KMS-11 (cell line): ENCODE results near the gene NLRC5.

Experiments used
- H2AFZ ChIP-seq: fragments of 200-600 bp; sonication (generic); 2 replicates; pipeline ENCODE4 v1.6.1; 2016; ENCODE audit warnings: antibody characterized with exemption, mixed run types, low read depth
- H3K27ac ChIP-seq: fragments of 200-600 bp; sonication (generic); 2 replicates; pipeline ENCODE4 v1.6.1; 2016; ENCODE audit warnings: mild to moderate bottlenecking, mixed run types
- H3K27me3 ChIP-seq: fragments of 200-600 bp; sonication (generic); 2 replicates; pipeline ENCODE4 v1.6.1; 2017; ENCODE audit warnings: mild to moderate bottlenecking, low read depth, mixed run types, moderate library complexity; ENCODE audit not compliant: insufficient read depth
- H3K36me3 ChIP-seq: fragments of 200-600 bp; sonication (generic); 2 replicates; pipeline ENCODE4 v1.6.1; 2017; ENCODE audit warnings: mild to moderate bottlenecking, mixed run types; ENCODE audit not compliant: insufficient read depth
- H3K4me1 ChIP-seq: fragments of 200-600 bp; sonication (generic); 2 replicates; pipeline ENCODE4 v1.6.1; 2016; ENCODE audit warnings: mild to moderate bottlenecking, low read depth, mixed run types; ENCODE audit not compliant: poor library complexity, severe bottlenecking
- H3K4me2 ChIP-seq: fragments of 200-600 bp; sonication (generic); 2 replicates; pipeline ENCODE4 v1.7.0; 2016; ENCODE audit warnings: mild to moderate bottlenecking, mixed run types
- H3K4me3 ChIP-seq: fragments of 200-600 bp; sonication (generic); IDR thresholded peaks from 2 replicates; pipeline ENCODE4 v1.6.1; 2017; ENCODE audit warnings: low read depth, low read length, mixed read lengths; ENCODE audit not compliant: insufficient read depth
- H3K79me2 ChIP-seq: fragments of 200-600 bp; sonication (generic); 2 replicates; pipeline ENCODE4 v1.6.1; 2016; ENCODE audit warnings: low read depth, mixed run types; ENCODE audit not compliant: insufficient read depth
- H3K9ac ChIP-seq: fragments of 200-600 bp; sonication (generic); 2 replicates; pipeline ENCODE4 v1.6.1; 2016; ENCODE audit warnings: mild to moderate bottlenecking, mixed run types
- H4K20me1 ChIP-seq: fragments of 200-600 bp; sonication (generic); 2 replicates; pipeline ENCODE4 v1.6.1; 2016; ENCODE audit warnings: mild to moderate bottlenecking, mixed run types; ENCODE audit not compliant: insufficient read depth
- TF ChIP-seq, protein P1 (sequence below): fragments of 200-600 bp; sonication (generic); conservative IDR thresholded peaks from 2 replicates; pipeline ENCODE4 v1.6.1; 2017; ENCODE audit warnings: low read depth, mild to moderate bottlenecking, antibody characterized with exemption, low read length, moderate library complexity, mixed read lengths

NLRC5 gene

DNA sequence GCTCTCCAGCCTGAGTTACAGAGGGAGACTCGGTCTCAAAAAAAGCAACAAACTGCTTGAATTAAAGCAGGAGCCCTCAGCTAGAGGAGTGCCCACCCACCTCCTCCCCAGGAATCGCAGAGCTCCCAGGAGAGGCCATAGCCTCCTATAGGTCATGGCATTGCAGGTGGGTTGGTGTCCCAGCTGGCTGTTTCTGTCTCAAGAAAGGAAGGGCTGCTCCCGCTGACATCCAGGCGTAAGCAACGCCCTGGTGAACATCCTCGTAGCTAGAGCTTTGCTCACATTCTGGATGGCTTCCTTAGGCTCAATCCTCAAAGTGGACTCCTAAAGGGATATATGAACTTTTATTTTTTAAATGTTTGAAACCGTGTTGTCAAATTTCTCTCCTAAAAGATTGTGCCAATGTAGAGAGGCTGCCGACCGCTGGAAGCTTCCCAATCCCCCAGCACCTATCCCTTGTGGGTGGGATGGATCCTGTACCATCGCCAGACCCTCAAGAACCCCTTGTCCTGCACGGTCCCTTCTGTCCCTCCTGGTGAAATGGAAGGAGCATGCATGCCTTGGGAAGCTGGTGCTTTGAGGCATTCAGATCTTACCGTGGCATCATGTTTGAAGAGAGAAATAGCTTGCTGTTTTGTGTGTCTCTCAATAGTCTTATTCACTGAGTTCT lies 5.9 kb downstream of the NLRC5 start:
- Histone ChIP-seq H3K27me3 (no peaks in the 10 kb centered on the region), H3K27ac (no peak overlapping the region), H3K9ac (no peak overlapping the region), H3K36me3 (no peaks in the 10 kb centered on the region), H4K20me1 (no peaks in the 10 kb centered on the region), H3K4me1 (peaks cover 30% of the 10 kb centered on the region), H3K4me2 (no peak overlapping the region), H3K4me3 (no peak overlapping the region), H3K79me2 (no peaks in the 10 kb centered on the region), H2AFZ (no peak overlapping the region)
- TF ChIP-seq, protein P1, sequence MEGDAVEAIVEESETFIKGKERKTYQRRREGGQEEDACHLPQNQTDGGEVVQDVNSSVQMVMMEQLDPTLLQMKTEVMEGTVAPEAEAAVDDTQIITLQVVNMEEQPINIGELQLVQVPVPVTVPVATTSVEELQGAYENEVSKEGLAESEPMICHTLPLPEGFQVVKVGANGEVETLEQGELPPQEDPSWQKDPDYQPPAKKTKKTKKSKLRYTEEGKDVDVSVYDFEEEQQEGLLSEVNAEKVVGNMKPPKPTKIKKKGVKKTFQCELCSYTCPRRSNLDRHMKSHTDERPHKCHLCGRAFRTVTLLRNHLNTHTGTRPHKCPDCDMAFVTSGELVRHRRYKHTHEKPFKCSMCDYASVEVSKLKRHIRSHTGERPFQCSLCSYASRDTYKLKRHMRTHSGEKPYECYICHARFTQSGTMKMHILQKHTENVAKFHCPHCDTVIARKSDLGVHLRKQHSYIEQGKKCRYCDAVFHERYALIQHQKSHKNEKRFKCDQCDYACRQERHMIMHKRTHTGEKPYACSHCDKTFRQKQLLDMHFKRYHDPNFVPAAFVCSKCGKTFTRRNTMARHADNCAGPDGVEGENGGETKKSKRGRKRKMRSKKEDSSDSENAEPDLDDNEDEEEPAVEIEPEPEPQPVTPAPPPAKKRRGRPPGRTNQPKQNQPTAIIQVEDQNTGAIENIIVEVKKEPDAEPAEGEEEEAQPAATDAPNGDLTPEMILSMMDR, result no peak

DNA sequence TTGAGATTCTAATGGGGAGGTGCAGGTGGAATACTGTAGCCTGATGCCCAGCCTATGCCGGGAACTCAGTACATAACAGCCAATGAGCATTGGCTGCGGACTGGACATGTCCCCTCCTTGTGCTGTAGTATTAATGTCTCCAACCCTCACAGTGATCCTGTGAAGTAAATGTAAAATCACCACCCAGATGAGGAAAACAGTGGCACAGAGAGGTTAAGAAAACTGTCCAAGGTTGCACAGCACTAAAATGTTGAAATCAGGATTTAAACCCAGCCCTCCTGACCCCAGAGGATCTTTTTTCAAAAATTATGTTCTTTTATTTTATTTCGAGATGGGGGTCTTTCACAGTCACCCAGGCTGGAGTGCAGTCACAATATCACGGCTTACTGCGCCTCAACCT lies 7.9 kb downstream of the NLRC5 start:
- Histone ChIP-seq H3K4me1 (peaks cover 15% of the 10 kb centered on the region), H3K27me3 (no peaks in the 10 kb centered on the region), H3K27ac (no peak overlapping the region), H3K9ac (no peak overlapping the region), H3K79me2 (no peaks in the 10 kb centered on the region), H3K4me3 (no peak overlapping the region), H4K20me1 (no peaks in the 10 kb centered on the region), H2AFZ (no peak overlapping the region), H3K36me3 (no peaks in the 10 kb centered on the region), H3K4me2 (no peak overlapping the region)
- TF ChIP-seq, protein P1, result no peak

DNA sequence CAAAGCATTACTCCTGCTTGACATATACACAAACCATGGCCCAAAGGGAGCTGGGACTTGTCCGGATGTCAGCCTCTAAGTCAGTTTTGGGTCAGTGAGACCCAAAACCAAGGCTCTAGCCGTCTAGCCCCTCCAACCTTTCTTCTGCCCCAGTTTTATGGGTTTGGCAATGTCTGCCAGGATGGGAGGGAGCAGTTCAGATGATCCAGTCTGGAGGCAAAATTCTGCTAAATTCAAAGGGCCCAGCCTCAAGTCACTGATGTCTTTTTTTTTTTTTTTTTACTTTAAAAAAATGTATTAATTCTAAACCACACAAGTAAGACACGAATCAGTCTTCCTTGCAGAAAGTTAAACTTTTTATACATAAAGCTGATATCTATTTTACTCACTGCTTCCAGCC lies 8.6 kb downstream of the NLRC5 start:
- Histone ChIP-seq H3K4me3 (no peak overlapping the region), H4K20me1 (no peaks in the 10 kb centered on the region), H3K79me2 (no peaks in the 10 kb centered on the region), H3K9ac (no peak overlapping the region), H3K36me3 (no peaks in the 10 kb centered on the region), H3K4me1 (peaks cover 15% of the 10 kb centered on the region), H3K27ac (no peak overlapping the region), H3K4me2 (no peak overlapping the region), H2AFZ (no peak overlapping the region), H3K27me3 (no peaks in the 10 kb centered on the region)
- TF ChIP-seq, protein P1, result no peak

DNA sequence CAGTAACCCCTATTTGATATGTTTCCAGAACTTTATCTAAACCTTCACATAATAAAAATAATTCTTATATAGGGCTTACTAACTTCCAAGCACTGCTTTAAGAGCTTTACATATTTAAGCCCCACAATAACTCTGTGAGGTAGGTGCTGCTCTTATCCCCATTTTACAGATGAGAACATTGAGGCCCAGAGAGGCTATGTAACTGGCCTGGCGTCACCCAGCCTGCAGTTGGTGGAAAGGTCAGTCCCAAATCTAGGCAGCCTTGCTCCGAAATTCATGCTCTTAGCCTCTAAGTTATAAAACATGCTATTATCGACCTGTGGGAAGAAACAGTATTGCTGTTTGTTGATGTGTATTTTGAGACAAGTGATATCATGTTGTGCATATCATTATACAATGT lies 9.0 kb downstream of the NLRC5 start:
- Histone ChIP-seq H3K4me3 (no peak overlapping the region), H2AFZ (no peak overlapping the region), H3K36me3 (no peaks in the 10 kb centered on the region), H3K4me1 (peaks cover 15% of the 10 kb centered on the region), H3K79me2 (no peaks in the 10 kb centered on the region), H3K27me3 (no peaks in the 10 kb centered on the region), H3K4me2 (peak overlapping the region; percentile 7; the same call in 1 of the 2 replicates), H4K20me1 (no peaks in the 10 kb centered on the region), H3K9ac (no peak overlapping the region), H3K27ac (no peak overlapping the region)
- TF ChIP-seq, protein P1, result no peak
